ENCODE data around the gene MEF2C. TPM values are rescaled to one million over a fixed set of nuclear protein-coding genes. Genes with fewer than 3 reads are reported as not detected.

The MEF2C gene
- polyA plus RNA-seq, 3 donors: 32.0 to 89.3 (median 88.3) TPM

GRCh38 chr5:88880201-88880600 is 2.8 kb downstream of the MEF2C start:
- Mint-ChIP-seq H3K4me3 (peak overlapping the region; percentile 74 to 89), H3K27ac (peak overlapping the region; percentile 3 to 78 (median 60)), H3K9me3 (no peaks in the 10 kb centered on the region), H3K27me3 (ENCODE audit: low read depth in 3 of 3) (peaks cover 0 to 4% (median 0%) of the 10 kb centered on the region in 3 donors), H3K36me3 (peaks cover 9 to 12% of the 10 kb centered on the region in 2 donors), H3K4me1 (peaks cover 51% of the 10 kb centered on the region)
- intact Hi-C loops (cut with micrococcal nuclease): loop anchor here (5.0 to 10.0 kb wide), 4 partner anchors 53 to 515 kb away; no protein-coding TSS in a partner anchor
- Histone ChIP-seq H3K4me1 (ENCODE audit: control insufficient read depth in 1 of 2, insufficient read depth in 2 of 2, low read length in 2 of 2) (peaks cover 35 to 59% of the 10 kb centered on the region in 2 donors), H3K27me3 (ENCODE audit: control insufficient read depth in 2 of 2, insufficient read depth in 2 of 2, low read length in 2 of 2) (no peaks in the 10 kb centered on the region), H3K79me2 (ENCODE audit: insufficient read depth, low read length) (peaks cover 84% of the 10 kb centered on the region), H4K20me1 (ENCODE audit: insufficient read depth, low read length) (peaks cover 71% of the 10 kb centered on the region), H2AFZ (ENCODE audit: insufficient read depth, low read depth, low read length, poor library complexity, severe bottlenecking) (no peak overlapping the region), H3K9ac (ENCODE audit: insufficient read depth, low read length, poor library complexity, severe bottlenecking) (peak overlapping the region; percentile 72), H3K4me3 (replicated peaks in 1 of 3; ENCODE audit: low read depth in 2 of 3, low read length in 3 of 3) (peak overlapping the region; percentile 94 to 96 (median 94)), H3K9me3 (replicated peaks in 1 of 2; ENCODE audit: control insufficient read depth in 1 of 2, insufficient read depth in 1 of 2, low read length in 2 of 2) (no peaks in the 10 kb centered on the region), H3K36me3 (replicated peaks in 1 of 2; ENCODE audit: control insufficient read depth in 1 of 2, insufficient read depth in 2 of 2, low read length in 2 of 2) (no peaks in the 10 kb centered on the region), H3K27ac (ENCODE audit: low read depth in 1 of 2, low read length in 2 of 2) (peak overlapping the region in 1 of 2 donors; percentile 73), H3K4me2 (replicated peaks; ENCODE audit: extremely low read depth, low read length, poor library complexity, severe bottlenecking) (peak overlapping the region; percentile 87)
- peak; percentile 24 to 68 (median 27) for DNase-seq
- no CpG with 5 or more reads among the region's 1 CpG for WGBS (ENCODE audit: insufficient coverage)
- TF ChIP-seq CTCF (IDR thresholded peaks at IDR 0.05): no peak

- Histone ChIP-seq H3K27ac (ENCODE audit: low read depth in 1 of 2, low read length in 2 of 2) (peak overlapping the region in 1 of 2 donors; percentile 73), H3K4me1 (ENCODE audit: control insufficient read depth in 1 of 2, insufficient read depth in 2 of 2, low read length in 2 of 2) (peaks cover 31 to 57% of the 10 kb centered on the region in 2 donors), H3K27me3 (ENCODE audit: control insufficient read depth in 2 of 2, insufficient read depth in 2 of 2, low read length in 2 of 2) (no peaks in the 10 kb centered on the region), H3K9me3 (replicated peaks in 1 of 2; ENCODE audit: control insufficient read depth in 1 of 2, insufficient read depth in 1 of 2, low read length in 2 of 2) (no peaks in the 10 kb centered on the region), H2AFZ (ENCODE audit: insufficient read depth, low read depth, low read length, poor library complexity, severe bottlenecking) (no peak overlapping the region), H3K36me3 (replicated peaks in 1 of 2; ENCODE audit: control insufficient read depth in 1 of 2, insufficient read depth in 2 of 2, low read length in 2 of 2) (no peaks in the 10 kb centered on the region), H3K9ac (ENCODE audit: insufficient read depth, low read length, poor library complexity, severe bottlenecking) (peak overlapping the region; percentile 72), H4K20me1 (ENCODE audit: insufficient read depth, low read length) (peaks cover 76% of the 10 kb centered on the region), H3K4me3 (replicated peaks in 1 of 3; ENCODE audit: low read depth in 2 of 3, low read length in 3 of 3) (peak overlapping the region; percentile 94 to 96 (median 94)), H3K4me2 (replicated peaks; ENCODE audit: extremely low read depth, low read length, poor library complexity, severe bottlenecking) (peak overlapping the region; percentile 87), H3K79me2 (ENCODE audit: insufficient read depth, low read length) (peaks cover 89% of the 10 kb centered on the region)
- peak in 1 of 3 donors; percentile 19 for DNase-seq
- no peak for TF ChIP-seq CTCF (IDR thresholded peaks at IDR 0.05)
- peaks cover 0 to 4% (median 0%) of the 10 kb centered on the region in 3 donors for H3K27me3 Mint-ChIP-seq (ENCODE audit: low read depth in 3 of 3)
- peaks cover 11 to 12% of the 10 kb centered on the region in 2 donors for H3K36me3 Mint-ChIP-seq
- H3K4me1 Mint-ChIP-seq: peaks cover 48% of the 10 kb centered on the region
- H3K4me3 Mint-ChIP-seq: peak overlapping the region; percentile 74 to 89
- 0% methylated on average over 1 of the region's 5 CpGs for WGBS (ENCODE audit: insufficient coverage)
- H3K9me3 Mint-ChIP-seq: no peaks in the 10 kb centered on the region
- peak overlapping the region in 6 of 7 donors; percentile 35 to 78 (median 60) for H3K27ac Mint-ChIP-seq
- intact Hi-C loops (cut with micrococcal nuclease): loop anchor here (5.0 to 10.0 kb wide), 4 partner anchors 52 to 515 kb away; no protein-coding TSS in a partner anchor
These were observed 3.3 kb downstream of the MEF2C start for GRCh38 chr5:88879724-88880123.

Measured in CD14-positive monocyte (primary cell).